HUES48 (cell line): ENCODE results near the gene SPECC1.
"Not testable (repeated sequence)": the region's sequence is repeated elsewhere in the genome, so short reads cannot be mapped to it uniquely, and the experiment has no call there.

ENCODE experiments used
- H3K27ac ChIP-seq: one replicate; pipeline ENCODE4 v1.7.0; 2013; ENCODE audit warnings: low read depth, low read length, inconsistent platforms
- H3K27me3 ChIP-seq: 2 replicates; pipeline ENCODE4 v1.6.1; 2013; ENCODE audit warnings: mild to moderate bottlenecking, low read length; ENCODE audit not compliant: control insufficient read depth, insufficient read depth
- H3K36me3 ChIP-seq: 2 replicates; pipeline ENCODE4 v1.6.1; 2013; ENCODE audit warnings: low read length; ENCODE audit not compliant: control insufficient read depth, insufficient read depth
- H3K4me1 ChIP-seq: 2 replicates; pipeline ENCODE4 v1.6.1; 2013; ENCODE audit warnings: mild to moderate bottlenecking, low read length; ENCODE audit not compliant: control insufficient read depth, insufficient read depth
- H3K4me3 ChIP-seq: 2 replicates; pipeline ENCODE4 v1.5.1; 2013; ENCODE audit warnings: mild to moderate bottlenecking, low read depth, low read length
- H3K9ac ChIP-seq: 2 replicates; pipeline ENCODE4 v1.6.1; 2013; ENCODE audit warnings: mild to moderate bottlenecking, low read depth, low read length, moderate library complexity
- H3K9me3 ChIP-seq: 2 replicates; pipeline ENCODE4 v1.6.1; 2013; ENCODE audit warnings: low read length; ENCODE audit not compliant: control insufficient read depth, insufficient read depth

Gene SPECC1

DNA sequence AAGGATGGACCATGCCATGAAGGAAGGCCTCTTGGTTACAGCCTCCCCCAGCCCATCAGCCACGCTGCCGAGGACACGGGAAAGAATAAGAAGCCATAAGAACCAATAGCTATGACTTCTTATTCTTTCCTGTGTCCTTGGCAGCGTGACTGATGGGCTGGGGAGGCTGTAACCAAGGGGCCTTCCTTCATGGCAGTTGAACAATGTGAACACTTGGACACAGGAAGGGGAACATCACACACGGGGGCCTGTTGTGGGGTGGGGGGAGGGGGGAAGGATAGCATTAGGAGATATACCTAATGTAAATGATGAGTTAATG, 253.9 kb downstream of the SPECC1 start:
- H3K9ac ChIP-seq, H3K9me3 ChIP-seq: not testable (repeated sequence)
- peak overlapping the region; percentile 43 for H3K27ac ChIP-seq

DNA sequence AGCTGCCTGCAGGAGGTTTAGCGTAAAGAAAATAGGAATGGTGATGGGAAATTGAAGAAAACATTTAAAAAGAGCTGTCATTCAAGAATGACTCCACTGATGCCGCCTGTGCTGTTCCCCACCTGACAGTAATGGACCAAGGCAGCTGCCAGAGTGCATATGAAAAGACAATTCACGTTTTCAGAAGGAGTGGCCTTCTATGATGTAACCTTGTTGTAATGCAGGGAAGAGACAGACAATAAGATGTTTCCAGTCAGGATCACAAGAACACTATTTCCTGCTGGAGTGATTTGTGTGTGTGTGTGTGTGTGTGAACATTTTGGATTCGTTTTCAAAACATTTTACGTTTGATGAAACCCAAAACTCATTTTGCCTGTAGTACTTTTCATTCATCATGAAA, 254.4 kb downstream of the SPECC1 start:
- Histone ChIP-seq H3K9ac (no peak overlapping the region), H3K27me3 (no peaks in the 10 kb centered on the region), H3K36me3 (peaks cover 45% of the 10 kb centered on the region), H3K9me3 (no peaks in the 10 kb centered on the region), H3K27ac (peak overlapping the region; percentile 45), H3K4me1 (peaks cover 20% of the 10 kb centered on the region), H3K4me3 (no peak overlapping the region)

More for the DNA sequence above, 253.9 kb downstream of the SPECC1 start:
- H3K27me3 ChIP-seq, H3K4me3 ChIP-seq: not testable (repeated sequence)
- peaks cover 20% of the 10 kb centered on the region for H3K4me1 ChIP-seq
- H3K36me3 ChIP-seq = peaks cover 50% of the 10 kb centered on the region

DNA sequence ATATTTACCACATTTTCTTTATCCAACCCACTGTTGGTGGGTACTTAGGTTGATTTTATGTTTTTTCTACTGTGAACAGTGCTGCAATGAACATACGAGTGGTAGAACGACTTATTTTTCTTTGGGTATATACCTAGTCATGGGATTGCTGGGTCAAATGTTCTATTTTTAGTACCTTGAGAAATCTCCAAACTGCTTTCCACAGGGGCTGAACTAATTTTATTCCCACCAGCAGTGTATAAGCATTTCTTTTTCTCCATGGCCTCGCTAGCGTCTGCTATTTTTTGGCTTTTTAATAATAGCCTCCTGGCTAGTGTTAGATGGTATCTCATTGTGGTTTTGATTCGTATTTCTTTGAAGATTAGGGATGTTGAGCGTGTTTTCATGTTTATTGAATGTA, 255.8 kb downstream of the SPECC1 start:
- Histone ChIP-seq H3K36me3 (peaks cover 33% of the 10 kb centered on the region), H3K9me3 (no peaks in the 10 kb centered on the region), H3K27me3 (no peaks in the 10 kb centered on the region), H3K4me1 (peaks cover 20% of the 10 kb centered on the region), H3K4me3 (no peak overlapping the region), H3K27ac (no peak overlapping the region), H3K9ac (no peak overlapping the region)

DNA sequence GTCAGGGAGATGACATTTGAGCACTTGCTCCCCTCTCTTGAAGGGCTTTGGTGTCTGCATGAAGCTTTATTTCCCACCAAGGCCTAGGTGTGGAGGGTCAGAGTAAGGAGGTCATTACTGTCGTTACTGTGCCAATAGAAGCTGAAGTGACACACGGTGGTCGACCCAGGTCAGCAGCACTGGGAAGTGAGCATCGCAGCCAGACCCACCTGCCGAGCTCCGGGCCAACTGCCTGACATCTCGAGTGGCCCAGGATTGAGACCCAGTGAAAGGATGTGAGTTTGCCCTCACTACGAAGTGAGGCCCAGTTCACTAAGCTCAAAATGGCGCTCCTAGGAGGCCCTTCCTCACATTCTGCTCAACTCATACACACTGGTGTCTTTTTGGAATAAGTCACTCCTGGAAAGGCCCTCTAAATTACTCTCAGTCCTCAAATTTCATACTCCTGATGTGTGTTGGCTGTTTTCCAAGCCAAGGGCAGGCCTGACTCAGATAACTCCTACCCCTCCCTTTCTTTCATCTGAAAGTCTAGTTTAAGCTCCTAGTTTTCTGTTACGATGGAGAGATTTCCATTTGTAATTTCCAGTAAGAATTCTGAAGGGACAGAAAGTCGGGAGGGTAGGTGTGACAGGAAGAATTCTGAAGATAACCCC, 257.8 kb downstream of the SPECC1 start:
- no peaks in the 10 kb centered on the region for H3K9me3 ChIP-seq
- no peak overlapping the region for H3K9ac ChIP-seq
- peaks cover 16% of the 10 kb centered on the region for H3K4me1 ChIP-seq
- H3K4me3 ChIP-seq = no peak overlapping the region
- H3K27ac ChIP-seq = no peak overlapping the region
- H3K36me3 ChIP-seq = peaks cover 16% of the 10 kb centered on the region
- H3K27me3 ChIP-seq = no peaks in the 10 kb centered on the region

DNA sequence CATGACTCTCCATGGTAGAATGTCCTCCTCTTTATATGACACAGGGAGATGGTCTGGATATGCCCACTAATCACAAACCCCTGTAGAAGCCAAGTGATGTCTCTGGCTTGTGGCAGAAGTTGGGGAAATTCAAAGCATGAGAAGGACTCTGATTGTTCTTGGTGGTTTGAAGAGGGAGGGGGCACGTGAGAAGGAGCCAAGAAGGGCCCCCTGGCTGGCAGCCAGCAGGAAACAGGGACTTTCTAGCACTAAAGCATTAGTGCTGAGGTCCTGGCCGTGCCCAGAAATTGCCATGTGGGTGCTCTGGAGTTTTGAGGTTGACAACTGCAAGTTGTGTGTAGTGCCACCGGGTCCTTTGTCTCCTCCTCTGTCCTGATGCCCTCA, 258.3 kb downstream of the SPECC1 start:
- H3K9ac ChIP-seq = no peak overlapping the region
- H3K4me3 ChIP-seq = no peak overlapping the region
- H3K27me3 ChIP-seq = no peaks in the 10 kb centered on the region
- peaks cover 12% of the 10 kb centered on the region; the same call in 1 of the 2 replicates for H3K36me3 ChIP-seq
- peaks cover 11% of the 10 kb centered on the region for H3K4me1 ChIP-seq
- H3K9me3 ChIP-seq = no peaks in the 10 kb centered on the region
- no peak overlapping the region for H3K27ac ChIP-seq

DNA sequence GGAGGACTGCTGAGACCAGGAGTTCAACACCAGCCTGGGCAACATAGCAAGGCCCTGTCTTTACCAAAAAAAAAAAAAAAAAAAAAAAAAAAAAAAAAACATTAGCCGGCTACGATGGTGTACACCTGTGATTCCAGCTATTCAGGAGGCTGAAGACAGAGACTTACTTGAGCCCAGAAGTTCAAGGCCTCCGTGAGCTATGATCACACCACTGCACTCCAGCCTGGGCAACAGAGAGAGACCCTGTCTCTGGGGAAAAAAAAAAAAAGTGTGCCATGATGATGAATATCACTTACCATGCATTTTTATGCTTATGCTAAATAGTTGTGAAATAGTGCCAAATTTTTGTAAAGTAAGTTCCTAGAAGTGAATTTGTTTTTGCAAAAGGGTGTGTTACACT, 261.2 kb downstream of the SPECC1 start:
- H3K9me3 ChIP-seq = no peaks in the 10 kb centered on the region
- no peak overlapping the region for H3K4me3 ChIP-seq
- peaks cover 16% of the 10 kb centered on the region for H3K36me3 ChIP-seq
- no peak overlapping the region for H3K27ac ChIP-seq
- no peak overlapping the region for H3K9ac ChIP-seq
- no peaks in the 10 kb centered on the region for H3K4me1 ChIP-seq
- no peaks in the 10 kb centered on the region for H3K27me3 ChIP-seq

DNA sequence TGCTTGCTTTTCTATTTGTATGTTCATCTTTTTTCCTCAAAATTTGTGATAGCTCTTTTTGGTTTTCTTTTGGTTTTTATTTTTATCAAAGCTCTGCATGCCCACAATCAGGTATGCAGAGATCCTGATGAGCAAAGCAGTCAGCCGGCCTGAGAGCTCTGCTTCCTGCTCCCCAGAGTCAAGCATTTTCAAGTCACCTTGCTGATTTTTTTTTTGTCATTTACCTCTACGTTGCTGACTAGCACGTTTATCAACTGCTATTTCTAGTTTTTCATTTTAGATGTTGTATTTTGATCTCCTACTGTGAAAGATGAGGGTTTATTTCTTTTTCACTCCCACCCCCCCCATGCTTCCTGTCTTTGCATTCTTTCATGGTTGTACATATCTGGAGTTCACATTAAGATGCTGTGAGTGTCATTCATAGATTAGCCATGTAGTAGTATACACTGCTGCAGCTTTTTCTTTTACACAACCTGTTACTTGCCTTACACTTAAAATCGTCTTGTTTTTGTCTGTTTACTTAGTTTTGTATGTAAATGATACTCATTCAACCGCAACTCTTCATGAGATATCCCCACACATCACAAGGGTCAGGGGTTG, 262.0 kb downstream of the SPECC1 start:
- no peak overlapping the region for H3K9ac ChIP-seq
- H3K4me3 ChIP-seq = no peak overlapping the region
- H3K36me3 ChIP-seq = peaks cover 16% of the 10 kb centered on the region
- no peaks in the 10 kb centered on the region for H3K9me3 ChIP-seq
- H3K4me1 ChIP-seq = no peaks in the 10 kb centered on the region
- no peak overlapping the region for H3K27ac ChIP-seq
- H3K27me3 ChIP-seq = no peaks in the 10 kb centered on the region

DNA sequence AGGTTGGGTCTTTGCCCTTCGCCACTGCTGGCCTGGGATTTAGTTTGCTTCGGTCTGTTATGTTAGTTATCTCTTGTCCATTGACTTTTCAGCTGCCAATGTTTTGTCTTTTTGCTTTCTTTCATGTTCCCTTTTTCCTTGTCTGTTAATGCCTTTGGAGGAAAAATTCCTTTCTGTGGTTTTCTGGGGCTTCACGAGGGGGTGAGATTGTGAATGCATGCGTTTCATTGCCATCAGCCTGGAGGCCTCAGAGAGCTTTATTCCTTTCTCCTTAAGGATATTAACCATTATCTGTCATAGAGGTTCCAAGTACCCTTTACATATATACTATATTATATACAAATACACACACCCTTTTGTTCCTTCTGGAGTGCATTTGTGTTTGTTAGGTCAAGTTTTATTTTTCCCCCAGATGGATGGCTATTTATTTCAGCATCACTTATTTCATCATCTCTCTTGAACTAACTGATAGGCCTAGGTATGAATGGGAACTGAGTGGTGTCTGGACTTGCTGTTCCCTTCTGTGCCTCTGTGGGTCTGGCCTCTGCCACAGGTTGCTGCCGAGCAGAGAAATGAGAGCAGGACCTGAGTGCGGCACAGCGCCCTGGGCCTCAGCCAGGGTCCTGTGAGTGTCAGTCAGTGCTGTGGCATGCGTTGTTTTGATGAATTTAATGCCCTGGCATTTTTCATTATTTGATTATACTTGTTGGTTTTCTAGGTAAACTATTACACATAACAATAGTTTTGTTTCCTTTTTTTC, 264.8 kb downstream of the SPECC1 start:
- Histone ChIP-seq H3K27me3 (no peaks in the 10 kb centered on the region), H3K9me3 (no peaks in the 10 kb centered on the region), H3K9ac (no peak overlapping the region), H3K4me1 (no peaks in the 10 kb centered on the region), H3K4me3 (no peak overlapping the region), H3K27ac (no peak overlapping the region), H3K36me3 (peaks cover 4% of the 10 kb centered on the region)

DNA sequence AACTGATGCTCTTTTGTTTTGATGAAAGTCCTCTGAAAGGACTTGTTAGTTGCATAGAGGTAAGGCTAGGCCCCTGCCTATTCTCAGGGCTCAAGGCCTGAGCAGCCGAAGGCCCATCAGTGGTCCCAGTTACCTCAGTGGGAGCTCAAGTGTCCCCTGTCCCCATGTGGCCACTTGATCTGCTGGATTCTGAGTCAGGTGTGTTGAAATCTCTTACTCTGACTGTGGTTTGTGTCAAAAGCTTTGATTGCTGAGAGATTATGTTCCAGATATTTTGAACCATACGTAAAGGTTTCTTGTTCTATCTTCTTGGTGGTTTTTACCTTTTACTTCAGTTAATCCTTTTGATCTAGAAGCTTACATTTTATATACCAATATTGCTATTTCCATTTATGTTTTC, 266.5 kb downstream of the SPECC1 start:
- H3K36me3 ChIP-seq = peaks cover 10% of the 10 kb centered on the region
- no peaks in the 10 kb centered on the region for H3K4me1 ChIP-seq
- no peak overlapping the region for H3K27ac ChIP-seq
- H3K4me3 ChIP-seq = no peak overlapping the region
- no peaks in the 10 kb centered on the region for H3K9me3 ChIP-seq
- no peaks in the 10 kb centered on the region for H3K27me3 ChIP-seq
- no peak overlapping the region for H3K9ac ChIP-seq

DNA sequence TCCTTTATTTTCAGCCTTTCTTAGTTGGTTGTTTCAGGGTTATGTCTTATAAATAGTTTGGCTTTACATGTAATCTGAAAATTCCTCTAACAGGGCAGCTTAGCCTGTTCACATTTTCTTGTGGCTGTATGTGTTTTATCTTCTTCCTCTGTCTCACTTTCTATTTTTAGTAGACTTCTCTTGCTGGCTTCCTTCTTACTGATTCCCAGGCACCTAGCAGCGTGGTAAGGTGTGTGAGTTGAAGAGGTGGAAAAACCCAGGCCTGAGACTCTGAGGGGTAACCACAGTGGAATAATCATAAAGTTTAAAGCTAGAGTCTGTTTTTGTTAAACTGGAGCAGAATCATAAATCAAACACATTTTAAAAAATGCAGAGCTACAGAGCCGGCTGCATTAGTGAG, 267.3 kb downstream of the SPECC1 start:
- Histone ChIP-seq H3K4me3 (no peak overlapping the region), H3K36me3 (peaks cover 15% of the 10 kb centered on the region), H3K9ac (no peak overlapping the region), H3K9me3 (no peaks in the 10 kb centered on the region), H3K27me3 (no peaks in the 10 kb centered on the region), H3K27ac (no peak overlapping the region), H3K4me1 (no peaks in the 10 kb centered on the region)

DNA sequence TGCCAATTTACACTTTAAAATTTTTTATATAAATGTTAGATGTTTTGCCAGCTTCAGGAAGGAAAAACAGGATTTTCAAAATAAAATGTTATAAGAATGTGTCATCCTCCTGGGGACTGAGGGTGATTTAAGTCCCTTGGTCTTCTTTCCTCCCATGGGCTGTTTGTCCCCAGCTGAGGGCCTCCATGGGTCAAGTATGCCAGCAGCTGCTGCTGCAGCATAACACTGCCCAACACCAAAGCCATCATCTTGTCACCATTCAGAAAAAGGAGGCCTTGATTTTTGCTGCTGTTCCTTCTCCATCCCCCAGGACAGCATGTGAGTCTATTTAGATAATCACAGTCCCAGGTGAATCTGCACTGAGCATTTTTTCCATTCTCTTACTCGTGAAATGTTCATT, 269.6 kb downstream of the SPECC1 start:
- Histone ChIP-seq H3K27ac (no peak overlapping the region), H3K36me3 (peaks cover 22% of the 10 kb centered on the region; the same call in 1 of the 2 replicates), H3K9me3 (no peaks in the 10 kb centered on the region), H3K4me3 (no peak overlapping the region), H3K4me1 (no peaks in the 10 kb centered on the region), H3K9ac (no peak overlapping the region), H3K27me3 (no peaks in the 10 kb centered on the region)
